Keratinocyte (primary cell): ENCODE measurements around the gene RAB3GAP2.

ENCODE experiments used
- CTCF ChIP-seq, 3 experiments: IDR thresholded peaks in 1 of 3; conservative IDR thresholded peaks in 1 of 3; optimal IDR thresholded peaks in 1 of 3; 2 replicates in 2 of 3; 3 replicates in 1 of 3; pipeline versions ENCODE3 to v1.5.1; 2011; ENCODE audit warnings: low read length in 3 of 3, mild to moderate bottlenecking in 3 of 3, moderate library complexity in 2 of 3, control low read depth in 1 of 3, inconsistent platforms in 1 of 3; ENCODE audit not compliant: insufficient read depth in 2 of 3; ENCODE audit errors: extremely low read depth in 1 of 3
- EZH2 ChIP-seq: IDR thresholded peaks from one replicate; pipeline ENCODE4 v1.6.1; 2012; ENCODE audit warnings: inconsistent platforms, mild to moderate bottlenecking, low read length, moderate library complexity

- no peak for TF ChIP-seq CTCF (optimal IDR thresholded peaks at IDR 0.05 in 1 of 3, IDR thresholded peaks at IDR 0.05 in 1 of 3, conservative IDR thresholded peaks at IDR 0.05 in 1 of 3; ENCODE audit: extremely low read depth in 1 of 3, insufficient read depth in 2 of 3, low read length in 3 of 3)
- TF ChIP-seq EZH2 = no peak
Observed at GRCh38 chr1:220274251-220274855, 2.1 kb upstream of the RAB3GAP2 start.
